ENCODE measurements around the gene CCDC178.
"Not testable (repeated sequence)": the region's sequence is repeated elsewhere in the genome, so short reads cannot be mapped to it uniquely, and the experiment has no call there.

CCDC178 gene

GRCh38 chr18:33014060-33014796, 426.3 kb downstream of the CCDC178 start:
- DNase-seq (ENCODE audit: extremely low read depth in 1 of 2, low read depth in 1 of 2) = no peak

DNA sequence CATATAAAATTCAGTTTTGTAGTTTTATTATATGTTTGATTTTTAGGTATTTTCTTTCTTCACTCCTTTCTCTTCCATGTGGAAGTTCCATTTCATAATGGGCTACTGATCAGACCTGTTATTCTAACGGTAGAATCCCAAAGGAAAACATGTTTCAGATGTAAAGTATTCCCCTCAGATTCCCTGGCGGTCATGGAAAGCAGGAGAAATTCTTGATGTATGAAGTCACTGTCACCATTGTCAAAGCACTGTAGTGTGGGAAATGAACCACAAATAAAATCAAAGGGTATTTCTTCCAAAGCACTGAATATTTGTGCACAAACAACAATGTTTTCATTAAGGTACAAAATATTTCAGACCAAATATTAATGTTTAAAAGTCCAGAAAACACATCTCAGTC, 430.4 kb downstream of the CCDC178 start:
- no peak for DNase-seq (ENCODE audit: extremely low read depth in 1 of 2, low read depth in 1 of 2)

- no peak for DNase-seq (ENCODE audit: extremely low read depth in 1 of 2, low read depth in 1 of 2)
Observed at GRCh38 chr18:32998921-32999320, 441.6 kb downstream of the CCDC178 start.

GRCh38 chr18:32998285-32998684, 442.2 kb downstream of the CCDC178 start:
- no peak for DNase-seq (ENCODE audit: extremely low read depth in 1 of 2, low read depth in 1 of 2)

DNA sequence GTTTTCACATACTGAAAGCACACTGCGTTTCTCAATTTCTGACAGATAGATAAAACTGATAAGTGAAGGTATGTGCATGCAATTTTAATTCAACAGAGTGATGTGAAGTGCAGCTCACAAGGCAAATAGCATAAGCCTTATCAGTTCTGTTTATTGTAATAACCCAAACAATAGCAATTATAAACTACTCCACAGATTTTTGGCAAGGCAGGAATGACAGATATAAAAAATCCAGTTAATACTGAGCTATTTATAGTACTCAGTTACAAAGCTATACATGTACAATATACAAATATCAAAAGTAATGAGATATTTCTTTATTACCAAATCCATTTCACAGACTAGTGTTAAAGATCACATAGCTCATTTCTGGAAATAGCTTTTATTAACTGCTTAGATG, 456.8 kb downstream of the CCDC178 start:
- no peak for DNase-seq (ENCODE audit: extremely low read depth in 1 of 2, low read depth in 1 of 2)

- no peak for DNase-seq (ENCODE audit: extremely low read depth in 1 of 2, low read depth in 1 of 2)
Observed at GRCh38 chr18:32980896-32981295, 459.6 kb downstream of the CCDC178 start.

DNA sequence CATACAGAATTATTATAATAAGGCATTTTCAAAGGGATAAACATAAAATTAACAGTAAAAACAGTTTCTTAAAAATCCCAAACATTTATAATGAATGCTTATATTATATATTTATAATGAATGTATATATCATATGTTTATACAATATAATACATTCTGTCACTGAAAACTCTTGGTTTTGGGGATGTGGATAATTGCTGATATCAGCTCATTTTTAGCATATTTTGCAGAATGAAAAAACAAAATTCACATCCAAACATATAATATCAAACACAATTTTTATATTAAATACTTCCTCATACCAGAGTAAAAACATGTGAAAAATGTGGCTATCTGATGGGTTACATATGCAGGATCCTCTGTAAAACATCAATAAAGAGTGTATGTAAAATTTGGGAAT, 465.0 kb downstream of the CCDC178 start:
- no peak for DNase-seq (ENCODE audit: extremely low read depth in 1 of 2, low read depth in 1 of 2)

- no peak for DNase-seq (ENCODE audit: extremely low read depth in 1 of 2, low read depth in 1 of 2)
Observed at GRCh38 chr18:32975163-32975436, 465.4 kb downstream of the CCDC178 start.

DNA sequence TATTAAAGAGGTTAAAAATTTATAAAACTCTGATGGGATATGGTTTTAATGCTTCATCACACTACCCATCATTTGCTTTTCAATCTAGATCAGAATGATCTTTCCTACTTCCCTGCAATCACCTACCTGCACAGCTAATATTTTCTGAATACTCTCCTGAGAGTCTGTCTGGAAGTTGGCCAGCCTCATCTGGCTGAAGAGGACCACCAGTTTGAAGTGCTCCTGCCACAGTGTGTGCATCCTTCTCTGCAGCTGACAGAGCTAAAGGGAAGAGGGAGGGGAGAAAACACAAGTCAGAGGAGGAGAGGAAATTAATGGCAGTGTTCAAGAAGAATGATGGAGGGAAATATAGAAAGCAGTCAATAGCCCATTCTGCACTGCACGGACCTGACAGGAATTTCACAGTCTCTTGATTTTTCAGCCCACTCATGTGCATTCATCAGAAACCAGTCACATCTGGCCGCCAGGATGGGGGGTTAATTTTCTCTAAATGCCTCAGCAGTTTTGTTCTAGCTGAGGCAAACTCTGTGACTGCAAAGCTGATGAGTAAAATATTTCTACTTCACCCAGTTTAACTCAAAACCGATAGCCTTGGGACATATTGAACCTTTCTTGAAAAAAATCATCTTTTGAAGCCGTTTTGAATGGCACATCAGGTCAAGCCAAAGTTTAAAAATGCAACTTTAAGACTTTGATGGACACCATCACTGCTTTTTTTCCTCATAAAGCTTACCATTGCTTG, 465.9 kb downstream of the CCDC178 start:
- DNase-seq (ENCODE audit: extremely low read depth in 1 of 2, low read depth in 1 of 2) = no peak

GRCh38 chr18:32968248-32968647, 472.3 kb downstream of the CCDC178 start:
- DNase-seq (ENCODE audit: extremely low read depth in 1 of 2, low read depth in 1 of 2) = no peak

DNA sequence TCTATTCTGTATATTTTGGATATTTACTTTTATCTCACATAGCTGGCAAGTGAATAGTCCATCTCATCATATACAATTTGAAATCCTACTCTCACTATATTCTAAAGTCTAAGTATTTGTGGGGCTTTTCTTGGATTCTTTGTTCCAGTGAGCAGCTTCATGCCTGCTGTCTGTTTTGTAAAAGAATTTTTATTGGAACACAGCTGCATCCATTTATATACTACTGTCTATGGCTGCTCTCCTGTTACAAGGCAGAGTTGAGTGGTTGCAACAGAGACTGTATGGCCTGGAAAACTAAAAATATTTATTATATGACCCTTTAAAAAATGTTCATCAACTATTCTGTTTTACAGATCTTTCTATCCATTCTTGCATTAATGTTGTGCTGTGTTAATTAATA, 474.4 kb downstream of the CCDC178 start:
- DNase-seq (ENCODE audit: extremely low read depth in 1 of 2, low read depth in 1 of 2) = no peak

- no peak for DNase-seq (ENCODE audit: extremely low read depth in 1 of 2, low read depth in 1 of 2)
Observed at GRCh38 chr18:32961538-32961937, 479.0 kb downstream of the CCDC178 start.

DNA sequence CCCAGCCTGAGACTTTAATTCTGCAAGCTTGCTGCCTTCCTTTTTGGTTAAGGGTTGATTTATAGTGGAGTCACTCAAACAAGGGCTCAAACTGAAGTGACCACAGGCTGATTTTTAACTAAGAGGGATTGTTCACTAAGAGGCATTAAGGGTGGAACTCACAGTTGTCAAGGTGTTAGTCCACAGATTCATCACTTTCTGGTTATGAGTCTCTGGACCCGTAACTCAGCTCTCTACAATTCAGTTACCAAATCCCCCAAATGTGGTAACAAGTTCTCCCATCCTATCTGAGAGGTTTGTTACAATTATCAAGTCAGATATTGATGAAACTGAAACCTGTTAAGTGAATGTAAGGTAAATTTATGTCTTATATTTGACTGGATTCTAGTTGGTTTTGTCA, 481.8 kb downstream of the CCDC178 start:
- no peak for DNase-seq (ENCODE audit: extremely low read depth in 1 of 2, low read depth in 1 of 2)

DNA sequence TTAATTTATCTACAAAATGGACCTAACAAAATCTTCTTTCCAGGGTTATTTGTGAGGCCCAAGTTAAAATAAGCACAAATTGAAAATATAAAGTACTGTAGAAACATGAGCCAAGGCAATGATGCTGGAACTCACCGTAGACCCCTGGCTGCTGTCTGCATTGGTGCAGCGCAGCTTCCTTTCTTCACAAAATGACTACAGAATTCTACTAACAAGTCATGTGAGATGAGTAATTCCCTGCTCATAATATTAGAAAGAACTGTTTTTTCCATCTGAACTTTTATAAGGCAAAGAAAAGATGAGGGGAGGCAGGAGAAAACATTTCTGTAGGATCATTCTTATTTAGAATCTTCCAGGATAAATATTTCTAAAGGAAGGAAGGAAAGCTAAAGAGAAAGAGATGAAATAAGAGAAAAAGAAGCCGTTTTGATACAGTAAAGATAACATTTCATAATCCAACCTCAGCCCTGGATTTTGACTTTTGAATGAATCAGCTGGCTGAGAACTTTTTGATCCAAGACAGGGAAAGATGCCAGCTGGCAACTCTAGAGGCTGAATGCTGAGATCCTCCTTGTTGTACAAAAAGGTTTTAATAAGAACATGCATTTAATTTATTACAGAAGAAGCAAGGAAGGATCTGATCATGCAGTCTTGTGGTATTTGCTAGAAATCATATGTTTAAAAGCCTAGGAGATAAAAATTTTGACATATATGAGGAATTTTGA, 483.8 kb downstream of the CCDC178 start:
- DNase-seq (ENCODE audit: extremely low read depth in 1 of 2, low read depth in 1 of 2) = no peak

DNA sequence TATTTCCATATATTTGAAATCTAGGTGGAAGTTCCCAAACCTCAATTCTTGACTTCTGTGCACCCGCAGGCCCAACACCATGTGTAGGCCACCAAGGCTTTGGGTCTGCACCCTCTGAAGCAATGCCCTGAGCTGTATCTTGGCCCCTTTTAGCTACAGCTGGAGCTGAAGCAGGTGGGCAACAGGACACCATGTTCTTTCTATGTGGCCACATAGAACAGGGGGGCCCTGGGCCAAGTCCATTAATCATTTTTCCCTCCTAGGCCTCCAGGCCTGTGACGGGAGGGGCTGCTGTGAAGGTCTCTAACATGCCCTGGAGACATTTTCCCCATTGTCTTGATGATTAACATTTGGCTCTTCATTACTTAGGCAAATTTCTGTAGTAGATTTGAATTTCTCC, 488.2 kb downstream of the CCDC178 start:
- DNase-seq (ENCODE audit: extremely low read depth in 1 of 2, low read depth in 1 of 2) = not testable (repeated sequence)

DNA sequence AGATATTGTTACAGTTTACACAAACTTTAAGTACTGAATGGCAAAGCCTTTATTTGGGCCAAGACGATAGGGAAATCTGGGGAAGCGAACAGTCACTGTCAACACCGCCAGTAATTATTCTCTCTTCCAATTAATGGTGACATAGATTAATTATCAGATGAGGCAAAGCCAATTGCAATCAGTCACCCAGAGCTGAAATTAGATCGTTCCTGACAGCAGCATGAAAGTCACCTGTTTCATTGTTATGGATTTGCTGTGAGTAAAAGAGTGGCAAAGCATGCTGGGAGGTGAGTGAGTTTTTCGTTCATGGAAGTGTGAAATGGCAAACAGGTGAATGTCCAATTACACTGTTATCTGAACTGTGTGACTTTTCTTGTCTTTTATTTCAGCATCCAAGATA, 502.9 kb downstream of the CCDC178 start:
- DNase-seq (ENCODE audit: extremely low read depth in 1 of 2, low read depth in 1 of 2) = no peak

- DNase-seq (ENCODE audit: extremely low read depth in 1 of 2, low read depth in 1 of 2) = no peak
Observed at GRCh38 chr18:32937066-32937465, 503.5 kb downstream of the CCDC178 start.

DNA sequence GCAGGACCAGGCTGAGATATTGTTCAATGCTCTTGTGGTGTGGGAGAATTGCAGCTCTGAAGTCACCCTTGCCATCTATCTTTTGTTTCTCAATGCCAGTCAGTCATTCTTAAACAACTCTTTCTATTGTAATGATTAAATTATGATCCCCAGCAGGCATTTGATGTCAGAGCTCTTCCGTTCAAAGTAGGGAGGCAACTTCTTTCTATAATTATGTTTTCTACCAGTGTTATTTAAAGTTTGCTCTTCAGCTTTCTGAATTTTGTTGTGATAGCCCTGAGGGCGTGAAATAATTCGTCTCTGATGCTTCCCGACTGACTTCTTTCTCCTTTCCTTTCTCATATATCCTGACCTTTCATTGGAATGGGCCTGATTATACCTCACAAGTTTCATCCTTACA, 506.3 kb downstream of the CCDC178 start:
- DNase-seq (ENCODE audit: extremely low read depth in 1 of 2, low read depth in 1 of 2) = no peak

- no peak for DNase-seq (ENCODE audit: extremely low read depth in 1 of 2, low read depth in 1 of 2)
Observed at GRCh38 chr18:32930695-32931301, 509.7 kb downstream of the CCDC178 start.

DNA sequence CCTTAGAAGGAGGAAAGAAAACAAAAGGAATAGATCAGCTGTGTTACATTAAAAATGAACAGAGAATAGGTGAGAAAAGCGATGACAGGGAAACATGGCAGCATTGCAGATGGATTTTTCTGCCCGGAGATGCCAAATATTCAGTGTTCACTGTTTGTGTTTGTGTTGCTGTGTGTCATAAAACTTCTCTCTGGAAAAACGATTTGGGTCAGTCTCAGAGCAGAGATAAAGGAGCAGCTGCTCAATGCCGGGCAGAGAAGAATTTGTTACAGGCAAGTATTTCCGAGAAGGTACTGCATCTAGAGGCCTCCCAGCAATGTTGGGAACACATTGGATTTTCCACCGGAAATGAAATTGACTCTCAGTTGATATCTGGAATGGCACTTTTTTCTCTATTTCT, 511.3 kb downstream of the CCDC178 start:
- DNase-seq (ENCODE audit: extremely low read depth in 1 of 2, low read depth in 1 of 2) = no peak

DNA sequence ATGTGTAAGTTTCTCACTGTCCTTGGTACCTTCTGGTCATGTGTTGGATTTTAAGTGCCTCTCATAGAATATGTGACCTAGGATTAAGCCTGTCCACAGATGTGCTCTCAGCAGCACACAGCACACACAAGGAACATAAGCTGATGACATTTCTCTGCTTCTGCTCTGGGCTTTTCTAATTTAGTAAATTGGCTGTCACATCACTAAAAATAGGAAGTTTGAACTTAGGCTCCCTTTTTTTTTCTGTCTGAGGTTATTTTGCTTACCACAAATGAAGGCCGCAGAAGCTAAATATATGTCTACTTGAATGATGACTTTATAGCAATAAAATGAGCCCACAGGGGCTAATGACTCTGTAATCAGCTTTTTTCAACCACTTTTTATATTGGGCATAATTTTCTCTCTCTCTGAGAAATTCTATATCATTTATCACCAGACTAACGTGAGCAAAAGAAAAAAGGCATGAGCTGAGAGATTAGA, 517.5 kb downstream of the CCDC178 start:
- DNase-seq (ENCODE audit: extremely low read depth in 1 of 2, low read depth in 1 of 2) = no peak

Data from stimulated activated CD8-positive, alpha-beta memory T cell treated with anti-CD3 and anti-CD28 coated beads, Interleukin-7, amount 100 ng/mL, for 48 hours (primary cell).